Ascending aorta (tissue), 2 donors: Measurements from ENCODE around the gene COL9A3. TPM values are rescaled to one million over a fixed set of nuclear protein-coding genes. Genes with fewer than 3 reads are reported as not detected.
A peak's percentile ranks its signal among the peaks of the same experiment; 100 is the strongest.

Experiments
- DNase-seq, 2 donors: peaks; one replicate each; pipeline ENCODE4 v3.0.0-alpha.2; 2019; ENCODE audit warnings: low spot score in 2 of 2
- H3K27ac ChIP-seq, 2 donors: fragments of 200-600 bp; sonication (generic); one replicate each; pipeline ENCODE4 v1.5.1; 2016 to 2017; ENCODE audit warnings: mild to moderate bottlenecking in 1 of 2
- H3K27me3 ChIP-seq: fragments of 200-600 bp; sonication (generic); one replicate; pipeline ENCODE4 v1.5.1; 2017
- H3K36me3 ChIP-seq, 2 donors: fragments of 200-600 bp; sonication (generic); one replicate each; pipeline ENCODE4 v1.5.1; 2016
- H3K4me1 ChIP-seq, 2 donors: fragments of 200-600 bp; sonication (generic); one replicate each; pipeline ENCODE4 v1.5.1; 2016 to 2017; ENCODE audit warnings: mild to moderate bottlenecking in 1 of 2
- H3K4me3 ChIP-seq, 2 donors: fragments of 200-600 bp; sonication (generic); one replicate each; pipeline ENCODE4 v1.5.1; 2016 to 2017; ENCODE audit warnings: mild to moderate bottlenecking in 1 of 2
- H3K9me3 ChIP-seq, 2 donors: fragments of 200-600 bp; sonication (generic); one replicate each; pipeline ENCODE4 v1.5.1; 2016
- CTCF ChIP-seq, 3 experiments: fragments of 200-600 bp in 2 of 3; fragments of 450-650 bp in 1 of 3; sonication (generic) in 2 of 3; IDR thresholded peaks; one replicate each; pipeline ENCODE4 v1.5.1; 2016 to 2019; ENCODE audit warnings: antibody characterized with exemption in 3 of 3, mild to moderate bottlenecking in 1 of 3, moderate library complexity in 1 of 3
- intact Hi-C: fragments of 100-400 bp; cut with DNase I; formaldehyde crosslinking; loops from one replicate; pipeline ENCODE4 v1.15.1; 2023
- total RNA-seq: library from RNA; depleted of rRNA; stranded (reverse); fragments of >200 nt; gene quantifications from one replicate; pipeline ENCODE4 v1.1.0, GENCODE V29; 2016

The COL9A3 gene
- total RNA-seq, 1 donor from 2014 or later = 13.8 TPM

GRCh38 chr20:62787321-62787720, 29.5 kb upstream of the COL9A3 start:
- no peak for DNase-seq
- H3K27me3 ChIP-seq = no peaks in the 10 kb centered on the region
- no peak overlapping the region for H3K4me3 ChIP-seq
- intact Hi-C loops = no loop called here
- TF ChIP-seq CTCF (IDR thresholded peaks at IDR 0.05) = no peak
- no peaks in the 10 kb centered on the region for H3K9me3 ChIP-seq
- H3K27ac ChIP-seq = no peak overlapping the region
- H3K36me3 ChIP-seq = no peaks in the 10 kb centered on the region
- peaks cover 0 to 2% of the 10 kb centered on the region in 2 donors for H3K4me1 ChIP-seq

DNA sequence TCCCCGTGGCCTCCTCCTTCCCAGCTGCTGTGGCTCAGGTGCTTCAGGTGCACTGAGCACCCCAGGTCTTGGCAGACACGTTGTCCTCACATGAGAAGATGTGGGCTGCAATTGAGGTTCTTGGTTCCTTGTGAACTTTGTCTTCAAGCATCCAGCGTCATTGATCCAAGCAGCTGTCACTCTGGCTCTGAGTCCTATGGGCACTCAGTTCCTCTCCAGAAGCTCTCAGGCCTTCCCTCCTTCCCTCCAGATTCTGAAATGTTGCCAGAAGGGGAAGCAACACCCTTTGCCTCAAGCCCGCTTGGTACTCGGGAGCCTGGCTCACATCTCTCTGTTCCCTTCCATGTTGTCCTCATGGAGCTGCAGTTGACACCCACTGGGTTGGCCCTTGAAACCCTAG, 29.0 kb upstream of the COL9A3 start:
- H3K36me3 ChIP-seq = no peaks in the 10 kb centered on the region
- no peak overlapping the region for H3K27ac ChIP-seq
- no peak overlapping the region for H3K4me3 ChIP-seq
- H3K27me3 ChIP-seq = no peaks in the 10 kb centered on the region
- DNase-seq = no peak
- no peaks in the 10 kb centered on the region for H3K9me3 ChIP-seq
- intact Hi-C loops = no loop called here
- TF ChIP-seq CTCF (IDR thresholded peaks at IDR 0.05) = no peak
- H3K4me1 ChIP-seq = peaks cover 0 to 2% of the 10 kb centered on the region in 2 donors

DNA sequence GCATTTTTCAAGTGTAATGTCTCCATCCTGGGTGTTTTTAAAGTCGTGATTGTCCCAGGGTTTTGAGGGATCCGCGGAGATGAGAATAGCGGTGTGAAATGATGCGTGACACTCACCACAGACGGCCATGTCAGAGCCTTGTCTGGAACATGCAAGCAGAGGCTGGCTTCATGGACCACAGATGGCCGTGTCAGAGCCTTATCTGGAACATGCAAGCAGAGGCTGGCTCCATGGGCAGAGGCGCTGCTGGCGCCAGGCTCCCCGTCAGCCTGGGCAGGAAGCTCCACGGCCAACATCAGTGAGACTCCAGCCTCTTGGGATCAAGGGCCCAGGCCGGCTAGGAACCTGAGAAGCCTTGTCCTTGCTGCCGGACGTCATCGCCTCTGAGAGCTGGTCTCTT, 28.2 kb upstream of the COL9A3 start:
- no peak for DNase-seq
- no peak for TF ChIP-seq CTCF (IDR thresholded peaks at IDR 0.05)
- intact Hi-C loops = no loop called here
- no peak overlapping the region for H3K4me3 ChIP-seq
- no peaks in the 10 kb centered on the region for H3K36me3 ChIP-seq
- H3K4me1 ChIP-seq = peaks cover 2 to 6% of the 10 kb centered on the region in 2 donors
- no peak overlapping the region for H3K27ac ChIP-seq
- no peaks in the 10 kb centered on the region for H3K27me3 ChIP-seq
- H3K9me3 ChIP-seq = no peaks in the 10 kb centered on the region

- Histone ChIP-seq H3K4me3 (no peak overlapping the region), H3K4me1 (peaks cover 4 to 9% of the 10 kb centered on the region in 2 donors), H3K9me3 (no peaks in the 10 kb centered on the region), H3K36me3 (no peaks in the 10 kb centered on the region), H3K27ac (no peak overlapping the region), H3K27me3 (no peaks in the 10 kb centered on the region)
- DNase-seq = no peak
- intact Hi-C loops = loop anchor here (2.0 to 10.0 kb wide), 8 partner anchors 72 to 1075 kb away; partner anchors contain the start of genes ABHD16B, CABLES2, LSM14B and TAF4
- no peak for TF ChIP-seq CTCF (IDR thresholded peaks at IDR 0.05)
Measured at GRCh38 chr20:62790075-62790474, 26.8 kb upstream of the COL9A3 start.

DNA sequence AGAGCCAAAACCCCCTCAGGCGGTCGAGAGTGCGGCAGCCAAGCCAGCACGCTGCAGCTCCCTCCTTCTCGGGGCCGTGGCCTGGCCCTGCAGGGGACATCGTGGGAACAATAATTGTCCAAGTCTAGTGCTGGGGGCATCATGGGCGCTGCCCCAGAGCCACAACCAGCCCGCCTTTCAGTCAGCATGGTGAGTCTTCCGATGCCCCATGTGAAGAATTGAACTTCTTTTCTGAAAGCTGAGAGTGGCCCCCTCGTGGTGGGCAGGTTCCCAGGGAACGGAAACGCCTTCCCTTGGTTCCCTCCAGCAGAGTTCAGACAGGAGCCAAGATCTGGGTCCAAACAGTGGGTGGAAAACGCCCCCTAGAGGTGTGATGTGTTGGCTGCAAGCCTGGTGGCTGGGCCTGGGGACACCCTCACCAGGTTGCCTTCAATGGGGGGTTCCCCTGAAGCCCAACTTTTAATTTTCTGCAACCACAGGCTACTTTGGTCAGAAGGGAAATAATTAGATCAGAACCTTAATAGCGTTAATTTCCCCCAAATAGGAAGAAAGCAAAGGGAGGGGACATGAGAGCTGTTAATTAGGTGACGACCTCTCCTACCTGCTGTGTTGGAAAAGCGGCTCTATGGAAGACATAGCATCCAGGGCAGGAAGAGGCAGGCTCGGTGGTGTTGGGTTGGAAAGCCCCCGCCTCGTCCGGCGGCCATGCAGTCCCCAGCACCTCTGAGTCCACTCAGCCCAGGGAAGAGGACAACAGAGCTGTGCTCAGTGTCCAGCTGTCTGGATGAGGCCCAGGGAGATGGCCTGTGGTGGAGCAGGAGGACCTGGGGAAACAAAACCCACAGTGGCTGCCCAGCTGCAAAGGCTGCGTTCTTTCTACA, 25.3 kb upstream of the COL9A3 start:
- H3K9me3 ChIP-seq = no peaks in the 10 kb centered on the region
- no peaks in the 10 kb centered on the region for H3K36me3 ChIP-seq
- peak; percentile 66 to 80 (median 76) for TF ChIP-seq CTCF (IDR thresholded peaks at IDR 0.05)
- H3K4me1 ChIP-seq = peaks cover 4 to 9% of the 10 kb centered on the region in 2 donors
- DNase-seq = peak; percentile 43 to 88
- H3K4me3 ChIP-seq = no peak overlapping the region
- H3K27ac ChIP-seq = no peak overlapping the region
- intact Hi-C loops = loop anchor here (1.0 to 10.0 kb wide), 9 partner anchors 71 to 1073 kb away; partner anchors contain the start of genes ABHD16B, CABLES2, LSM14B and TAF4
- no peaks in the 10 kb centered on the region for H3K27me3 ChIP-seq
